ENCODE measurements around the gene BUB1B. TPM values are rescaled to one million over a fixed set of nuclear protein-coding genes. Genes with fewer than 3 reads are reported as not detected.

BUB1B gene
- total RNA-seq, 1 donor from 2014 or later: 0.85 TPM

DNA sequence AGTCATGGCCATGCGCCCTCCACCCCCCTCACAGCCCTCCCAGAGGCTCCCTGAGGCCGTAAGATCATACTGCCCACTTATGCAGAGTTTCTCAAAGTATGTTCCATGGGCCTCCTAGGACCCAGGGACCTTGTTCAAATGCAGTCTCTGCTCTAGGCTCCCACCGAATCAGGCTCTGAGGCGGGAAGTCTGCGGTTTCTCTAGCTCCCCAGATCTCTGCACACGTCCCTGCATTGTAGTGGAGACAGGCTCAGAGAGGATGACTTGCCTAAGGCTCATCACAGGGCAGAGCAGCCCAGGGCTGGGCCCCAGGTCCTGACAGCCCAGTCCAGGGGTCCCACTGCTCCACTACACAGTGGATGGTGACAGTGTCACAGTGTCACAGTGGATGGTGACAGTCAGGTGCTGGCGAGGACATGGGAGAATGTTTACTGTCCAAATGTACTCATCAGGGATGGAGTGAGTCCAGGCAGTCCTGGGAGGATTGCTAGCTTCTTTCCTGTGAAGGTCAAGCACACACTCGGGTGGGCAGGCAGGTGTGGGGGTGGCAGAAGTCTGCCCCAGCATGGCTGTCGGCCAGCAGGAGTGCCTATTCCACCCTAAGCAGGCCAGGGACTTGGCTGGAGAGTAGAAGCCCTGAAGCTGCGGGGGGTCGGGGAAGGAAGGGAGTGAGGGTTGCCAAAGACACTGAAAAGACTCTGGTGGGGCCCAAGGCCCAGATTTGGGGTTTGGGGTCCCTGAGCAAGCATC, 109.6 kb downstream of the BUB1B start:
- H3K36me3 ChIP-seq: no peaks in the 10 kb centered on the region
- DNase-seq: no peak
- H3K9me3 ChIP-seq (replicated peaks): no peaks in the 10 kb centered on the region
- H3K4me1 ChIP-seq: no peaks in the 10 kb centered on the region
- intact Hi-C loops (cut with micrococcal nuclease): loop anchor here (10.0 kb wide), 1 partner anchor 226 kb away; no protein-coding TSS in a partner anchor
- TF ChIP-seq, protein P1, sequence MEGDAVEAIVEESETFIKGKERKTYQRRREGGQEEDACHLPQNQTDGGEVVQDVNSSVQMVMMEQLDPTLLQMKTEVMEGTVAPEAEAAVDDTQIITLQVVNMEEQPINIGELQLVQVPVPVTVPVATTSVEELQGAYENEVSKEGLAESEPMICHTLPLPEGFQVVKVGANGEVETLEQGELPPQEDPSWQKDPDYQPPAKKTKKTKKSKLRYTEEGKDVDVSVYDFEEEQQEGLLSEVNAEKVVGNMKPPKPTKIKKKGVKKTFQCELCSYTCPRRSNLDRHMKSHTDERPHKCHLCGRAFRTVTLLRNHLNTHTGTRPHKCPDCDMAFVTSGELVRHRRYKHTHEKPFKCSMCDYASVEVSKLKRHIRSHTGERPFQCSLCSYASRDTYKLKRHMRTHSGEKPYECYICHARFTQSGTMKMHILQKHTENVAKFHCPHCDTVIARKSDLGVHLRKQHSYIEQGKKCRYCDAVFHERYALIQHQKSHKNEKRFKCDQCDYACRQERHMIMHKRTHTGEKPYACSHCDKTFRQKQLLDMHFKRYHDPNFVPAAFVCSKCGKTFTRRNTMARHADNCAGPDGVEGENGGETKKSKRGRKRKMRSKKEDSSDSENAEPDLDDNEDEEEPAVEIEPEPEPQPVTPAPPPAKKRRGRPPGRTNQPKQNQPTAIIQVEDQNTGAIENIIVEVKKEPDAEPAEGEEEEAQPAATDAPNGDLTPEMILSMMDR (IDR thresholded peaks at IDR 0.05; ENCODE audit: borderline replicate concordance): no peak
- H3K27me3 ChIP-seq (ENCODE audit: low read depth): peaks cover 1% of the 10 kb centered on the region
- H3K4me3 ChIP-seq: no peak overlapping the region
- no peak overlapping the region for H3K27ac ChIP-seq (replicated peaks)

Other genes starting within 250 kb of the BUB1B start
- gene GPR176, start 240.8 kb upstream of the BUB1B start, total RNA-seq: 1.6 TPM
- gene EIF2AK4, start 227.0 kb upstream of the BUB1B start, total RNA-seq: 21.3 TPM
- gene SRP14, start 121.9 kb upstream of the BUB1B start, total RNA-seq: 240 TPM
- gene BMF, start 52.2 kb upstream of the BUB1B start, total RNA-seq: 3.1 TPM
- gene PAK6, start 78.0 kb downstream of the BUB1B start, total RNA-seq: 8.2 TPM
- gene ANKRD63, start 122.0 kb downstream of the BUB1B start, total RNA-seq: not detected
- gene PLCB2, start 146.9 kb downstream of the BUB1B start, total RNA-seq: 8.5 TPM
- 52.7 TPM for gene INAFM2, start 162.6 kb downstream of the BUB1B start, total RNA-seq
- 155 TPM for gene CCDC9B, start 179.9 kb downstream of the BUB1B start, total RNA-seq
- not detected for gene PHGR1, start 190.0 kb downstream of the BUB1B start, total RNA-seq
- 3.0 TPM for gene DISP2, start 197.2 kb downstream of the BUB1B start, total RNA-seq
- 9.0 TPM for gene KNSTRN, start 221.7 kb downstream of the BUB1B start, total RNA-seq
- gene IVD, start 244.7 kb downstream of the BUB1B start, total RNA-seq: 106 TPM

Measured in left ventricle myocardium inferior (tissue), 1 donor.